Thymus (tissue), 11 donors: ENCODE data around the gene NEK9. TPM values are rescaled to one million over a fixed set of nuclear protein-coding genes. Genes with fewer than 3 reads are reported as not detected.

ENCODE experiments used
- DNase-seq, 9 donors: peaks; one replicate each; pipeline ENCODE4 v3.0.0-alpha.2; 2013; ENCODE audit warnings: low spot score in 9 of 9, low read depth in 6 of 9, missing footprints in 1 of 9
- H3K27ac ChIP-seq, 2 donors: one replicate each; pipeline ENCODE4 v1.5.1; 2013; ENCODE audit warnings: control low read depth in 1 of 2, low read depth in 1 of 2, low read length in 1 of 2, mild to moderate bottlenecking in 1 of 2, moderate library complexity in 1 of 2
- H3K27me3 ChIP-seq, 2 donors: one replicate each; pipeline ENCODE4 v1.5.1; 2013; ENCODE audit warnings: low read length in 1 of 2; ENCODE audit not compliant: control insufficient read depth in 2 of 2, insufficient read depth in 1 of 2
- H3K36me3 ChIP-seq, 2 donors: one replicate each; pipeline ENCODE4 v1.5.1; 2013; ENCODE audit warnings: low read length in 1 of 2, mild to moderate bottlenecking in 1 of 2, moderate library complexity in 1 of 2; ENCODE audit not compliant: control insufficient read depth in 2 of 2, insufficient read depth in 2 of 2
- H3K4me1 ChIP-seq, 2 donors: one replicate each; pipeline ENCODE4 v1.5.1; 2013; ENCODE audit warnings: low read length in 2 of 2; ENCODE audit not compliant: control insufficient read depth in 2 of 2, insufficient read depth in 2 of 2
- H3K4me3 ChIP-seq, 2 donors: one replicate each; pipeline ENCODE4 v1.5.1; 2013; ENCODE audit warnings: low read length in 2 of 2, control low read depth in 1 of 2, mild to moderate bottlenecking in 1 of 2
- H3K9me3 ChIP-seq, 2 donors: one replicate each; pipeline ENCODE4 v1.5.1; 2013; ENCODE audit warnings: low read length in 1 of 2, mild to moderate bottlenecking in 1 of 2; ENCODE audit not compliant: control insufficient read depth in 2 of 2, insufficient read depth in 1 of 2
- WGBS: extraction: QIAGEN DNeasy Blood & Tissue Kit; methylation state at CpG from one replicate; pipeline ENCODE4 v1.1.7; 2013; 5-methylcytosine and 5-hydroxymethylcytosine counted together
- polyA plus RNA-seq: library from polyadenylated mRNA; stranded (reverse); fragments of 200-250 nt; gene quantifications from one replicate; pipeline ENCODE4 v1.2.3, GENCODE V29; 2013
- total RNA-seq: library from RNA; stranded (reverse); fragments of 120-200 nt; gene quantifications from one replicate; pipeline ENCODE4 v1.2.4, GENCODE V29; 2013
- donor health status: healthy.

The NEK9 gene
- total and polyA plus RNA-seq, 2 donors: 17.6 to 62.1 TPM

DNA sequence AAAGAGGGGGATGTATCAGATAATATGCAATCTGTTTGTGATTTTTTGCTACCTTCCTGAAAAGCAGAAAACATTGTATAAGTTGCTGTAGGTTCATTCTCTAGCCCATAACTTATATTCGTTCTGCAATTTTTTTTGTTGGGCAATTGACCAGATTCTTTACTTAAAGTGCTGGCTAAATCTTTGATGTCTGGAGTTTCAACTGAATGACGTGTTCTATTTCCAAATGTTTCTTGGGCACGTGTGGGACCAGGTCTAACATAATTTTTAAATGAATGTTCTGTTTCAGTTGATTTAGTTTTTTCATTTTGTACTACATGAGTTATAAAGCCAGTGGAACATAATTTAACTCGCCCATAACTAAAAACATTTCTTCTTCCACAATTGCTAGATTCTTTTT lies 79.3 kb downstream of the NEK9 start:
- peaks cover 0 to 7% of the 10 kb centered on the region in 2 donors for H3K4me1 ChIP-seq
- WGBS: 96% methylated on average over 4 of the region's 4 CpGs
- H3K36me3 ChIP-seq: peaks cover 0 to 4% of the 10 kb centered on the region in 2 donors
- no peaks in the 10 kb centered on the region for H3K27me3 ChIP-seq
- no peak overlapping the region for H3K4me3 ChIP-seq
- no peak overlapping the region for H3K27ac ChIP-seq
- no peak for DNase-seq
- no peaks in the 10 kb centered on the region for H3K9me3 ChIP-seq

- 97% methylated on average over 3 of the region's 3 CpGs for WGBS
These were observed 79.9 kb downstream of the NEK9 start for GRCh38 chr14:75046899-75047298.

DNA sequence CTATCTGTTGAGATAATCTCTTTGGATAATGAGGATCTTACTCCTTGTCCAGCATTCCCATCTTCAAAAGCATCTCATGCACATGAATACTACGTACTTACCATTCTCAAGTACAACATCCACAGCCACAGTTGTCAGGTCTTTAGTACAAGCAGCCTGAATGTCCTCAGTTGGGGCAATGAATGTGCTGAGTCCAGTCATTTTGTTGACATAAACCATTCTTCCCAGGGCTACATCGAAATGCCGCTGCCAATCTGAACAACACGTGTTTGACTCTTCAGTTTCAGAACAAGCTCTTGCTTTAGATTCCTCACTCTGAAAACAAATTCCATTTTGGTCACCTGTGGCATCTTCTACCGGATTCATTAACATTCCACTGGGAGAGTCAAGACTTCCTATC lies 80.6 kb downstream of the NEK9 start:
- DNase-seq: no peak
- Histone ChIP-seq H3K4me3 (no peak overlapping the region), H3K36me3 (peaks cover 0 to 6% of the 10 kb centered on the region in 2 donors), H3K4me1 (peaks cover 0 to 7% of the 10 kb centered on the region in 2 donors), H3K27ac (no peak overlapping the region), H3K27me3 (no peaks in the 10 kb centered on the region), H3K9me3 (no peaks in the 10 kb centered on the region)
- WGBS: 97% methylated on average over 5 of the region's 5 CpGs

More at GRCh38 chr14:75046899-75047298, 79.9 kb downstream of the NEK9 start:
- no peak overlapping the region for H3K4me3 ChIP-seq
- no peaks in the 10 kb centered on the region for H3K27me3 ChIP-seq
- no peak overlapping the region for H3K27ac ChIP-seq
- H3K9me3 ChIP-seq: no peaks in the 10 kb centered on the region
- H3K4me1 ChIP-seq: peaks cover 0 to 7% of the 10 kb centered on the region in 2 donors
- H3K36me3 ChIP-seq: peaks cover 0 to 6% of the 10 kb centered on the region in 2 donors
- DNase-seq: no peak

GRCh38 chr14:75044752-75045151 lies 82.1 kb downstream of the NEK9 start:
- no peaks in the 10 kb centered on the region for H3K9me3 ChIP-seq
- no peak overlapping the region for H3K27ac ChIP-seq
- H3K27me3 ChIP-seq: no peaks in the 10 kb centered on the region
- no peak for DNase-seq
- peaks cover 0 to 6% of the 10 kb centered on the region in 2 donors for H3K36me3 ChIP-seq
- H3K4me1 ChIP-seq: no peaks in the 10 kb centered on the region
- 79% methylated on average over 8 of the region's 8 CpGs for WGBS
- H3K4me3 ChIP-seq: no peak overlapping the region

DNA sequence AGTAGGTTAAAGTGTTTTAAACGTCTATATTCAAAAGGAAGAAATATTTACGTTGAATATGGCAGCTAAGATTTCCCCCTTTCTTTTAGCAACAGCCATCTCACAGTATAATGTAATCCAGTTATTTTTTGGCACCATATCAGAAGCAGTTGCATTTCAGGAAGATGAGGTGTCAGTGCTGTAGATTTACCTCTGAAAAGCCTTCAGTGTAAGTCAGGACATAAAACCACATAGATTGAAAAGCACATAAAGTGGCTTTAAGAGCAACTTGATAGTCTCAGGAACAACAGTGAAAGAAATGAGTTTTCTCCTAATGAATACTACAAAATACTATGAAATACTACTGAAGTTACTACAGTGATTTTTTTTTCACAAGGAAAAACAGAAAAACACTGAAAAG lies 82.5 kb downstream of the NEK9 start:
- H3K36me3 ChIP-seq: peaks cover 0 to 4% of the 10 kb centered on the region in 2 donors
- WGBS: 11% methylated on average over 2 of the region's 2 CpGs
- H3K27me3 ChIP-seq: no peaks in the 10 kb centered on the region
- no peak overlapping the region for H3K4me3 ChIP-seq
- DNase-seq: no peak
- no peak overlapping the region for H3K27ac ChIP-seq
- no peaks in the 10 kb centered on the region for H3K9me3 ChIP-seq
- H3K4me1 ChIP-seq: no peaks in the 10 kb centered on the region

GRCh38 chr14:75042035-75042434 lies 84.8 kb downstream of the NEK9 start:
- Histone ChIP-seq H3K4me3 (no peak overlapping the region), H3K4me1 (no peaks in the 10 kb centered on the region), H3K36me3 (peaks cover 0 to 9% of the 10 kb centered on the region in 2 donors), H3K27ac (no peak overlapping the region), H3K9me3 (no peaks in the 10 kb centered on the region), H3K27me3 (no peaks in the 10 kb centered on the region)
- no peak for DNase-seq
- WGBS: 96% methylated on average over 6 of the region's 6 CpGs

DNA sequence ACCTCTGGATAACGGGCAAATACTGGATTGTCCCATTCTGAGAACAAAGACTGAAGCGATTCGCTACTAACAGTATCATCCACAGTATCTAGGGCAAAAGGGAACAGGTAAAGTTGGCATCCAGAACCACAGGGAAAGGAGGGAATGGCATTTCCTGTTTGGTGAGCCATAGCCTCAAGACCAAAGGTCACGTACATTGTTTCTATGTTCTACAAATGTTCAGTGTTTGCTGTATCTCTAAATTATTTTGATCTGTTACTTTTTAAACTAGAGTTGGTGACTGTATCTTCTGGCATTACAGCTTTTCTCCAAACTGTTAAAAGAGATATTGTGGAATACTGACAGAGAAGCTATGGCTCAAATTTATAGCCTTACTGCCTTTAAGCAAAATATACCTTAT lies 85.2 kb downstream of the NEK9 start:
- WGBS: 96% methylated on average over 4 of the region's 4 CpGs
- H3K27ac ChIP-seq: no peak overlapping the region

DNA sequence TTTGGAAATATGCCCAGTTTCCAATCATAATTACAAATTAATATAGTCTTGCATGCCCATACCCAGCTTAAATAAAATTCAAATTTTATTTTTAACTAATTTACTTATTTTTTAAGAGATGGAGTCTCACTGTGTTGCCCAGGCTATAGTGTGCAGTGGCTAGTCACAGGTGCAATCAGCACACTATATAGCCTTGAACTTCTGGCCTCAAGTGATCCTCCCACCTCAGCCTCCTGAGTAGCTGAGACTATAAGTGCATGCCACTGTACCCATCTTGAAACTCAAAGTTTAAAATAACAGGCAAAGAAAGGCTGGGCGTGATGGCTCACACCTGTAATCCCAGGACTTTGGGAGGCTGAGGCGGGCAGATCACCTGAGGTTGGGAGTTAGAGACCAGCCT lies 85.9 kb downstream of the NEK9 start:
- peaks cover 0 to 11% of the 10 kb centered on the region in 2 donors for H3K36me3 ChIP-seq
- no peaks in the 10 kb centered on the region for H3K9me3 ChIP-seq
- H3K4me3 ChIP-seq: no peak overlapping the region
- WGBS: 99% methylated on average over 2 of the region's 2 CpGs
- DNase-seq: no peak
- H3K4me1 ChIP-seq: no peaks in the 10 kb centered on the region
- no peak overlapping the region for H3K27ac ChIP-seq
- H3K27me3 ChIP-seq: no peaks in the 10 kb centered on the region

More for the DNA sequence above, 85.2 kb downstream of the NEK9 start:
- no peak overlapping the region for H3K4me3 ChIP-seq
- no peaks in the 10 kb centered on the region for H3K4me1 ChIP-seq
- no peak for DNase-seq
- H3K36me3 ChIP-seq: peaks cover 0 to 11% of the 10 kb centered on the region in 2 donors
- H3K9me3 ChIP-seq: no peaks in the 10 kb centered on the region
- no peaks in the 10 kb centered on the region for H3K27me3 ChIP-seq

- no peak for DNase-seq
- H3K27ac ChIP-seq: no peak overlapping the region
- 98% methylated on average over 1 of the region's 1 CpG for WGBS
- no peaks in the 10 kb centered on the region for H3K9me3 ChIP-seq
- H3K27me3 ChIP-seq: no peaks in the 10 kb centered on the region
- H3K36me3 ChIP-seq: peaks cover 0 to 14% of the 10 kb centered on the region in 2 donors
- no peak overlapping the region for H3K4me3 ChIP-seq
- H3K4me1 ChIP-seq: no peaks in the 10 kb centered on the region
These were observed 86.3 kb downstream of the NEK9 start for GRCh38 chr14:75040507-75040906.

DNA sequence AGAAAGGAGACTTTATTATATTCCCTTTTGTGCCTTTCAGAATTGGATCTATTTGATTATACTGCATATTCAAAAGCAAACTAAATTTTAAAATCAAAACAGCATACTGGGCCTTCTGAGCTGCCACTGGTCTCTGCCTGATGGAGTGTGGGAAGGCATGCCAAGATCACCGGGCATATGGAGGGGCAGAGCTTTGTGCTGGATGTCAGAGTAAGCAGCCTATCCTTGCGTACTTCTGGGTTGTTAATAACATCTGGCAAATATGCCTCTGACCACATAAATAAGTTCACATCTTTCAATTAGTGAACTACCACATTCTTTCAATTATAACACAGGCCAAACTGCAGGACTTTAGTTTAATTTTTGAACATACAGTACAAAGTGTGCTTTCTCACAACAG lies 93.9 kb downstream of the NEK9 start:
- no peaks in the 10 kb centered on the region for H3K27me3 ChIP-seq
- no peak overlapping the region for H3K27ac ChIP-seq
- no peak overlapping the region for H3K4me3 ChIP-seq
- peaks cover 3 to 30% of the 10 kb centered on the region in 2 donors for H3K36me3 ChIP-seq
- H3K4me1 ChIP-seq: no peaks in the 10 kb centered on the region
- DNase-seq: no peak
- H3K9me3 ChIP-seq: no peaks in the 10 kb centered on the region
- 98% methylated on average over 2 of the region's 2 CpGs for WGBS
